A549 treated with GW870086 at 1 μM for 4 hours (cell line): ENCODE data around the gene TPST2. TPM values are rescaled to one million over a fixed set of nuclear protein-coding genes. Genes with fewer than 3 reads are reported as not detected.

Experiments
- total RNA-seq: library from RNA; stranded (reverse); fragments of 200-300 nt; extraction: Qiagen RNA extraction; gene quantifications from 5 replicates; pipeline ENCODE4 v1.2.3, GENCODE V29; 2022; ENCODE audit warnings: low read depth

TPST2 gene
- total RNA-seq, result 9.0 to 10.9 TPM (median 10.4 TPM) in 5 replicates

DNA sequence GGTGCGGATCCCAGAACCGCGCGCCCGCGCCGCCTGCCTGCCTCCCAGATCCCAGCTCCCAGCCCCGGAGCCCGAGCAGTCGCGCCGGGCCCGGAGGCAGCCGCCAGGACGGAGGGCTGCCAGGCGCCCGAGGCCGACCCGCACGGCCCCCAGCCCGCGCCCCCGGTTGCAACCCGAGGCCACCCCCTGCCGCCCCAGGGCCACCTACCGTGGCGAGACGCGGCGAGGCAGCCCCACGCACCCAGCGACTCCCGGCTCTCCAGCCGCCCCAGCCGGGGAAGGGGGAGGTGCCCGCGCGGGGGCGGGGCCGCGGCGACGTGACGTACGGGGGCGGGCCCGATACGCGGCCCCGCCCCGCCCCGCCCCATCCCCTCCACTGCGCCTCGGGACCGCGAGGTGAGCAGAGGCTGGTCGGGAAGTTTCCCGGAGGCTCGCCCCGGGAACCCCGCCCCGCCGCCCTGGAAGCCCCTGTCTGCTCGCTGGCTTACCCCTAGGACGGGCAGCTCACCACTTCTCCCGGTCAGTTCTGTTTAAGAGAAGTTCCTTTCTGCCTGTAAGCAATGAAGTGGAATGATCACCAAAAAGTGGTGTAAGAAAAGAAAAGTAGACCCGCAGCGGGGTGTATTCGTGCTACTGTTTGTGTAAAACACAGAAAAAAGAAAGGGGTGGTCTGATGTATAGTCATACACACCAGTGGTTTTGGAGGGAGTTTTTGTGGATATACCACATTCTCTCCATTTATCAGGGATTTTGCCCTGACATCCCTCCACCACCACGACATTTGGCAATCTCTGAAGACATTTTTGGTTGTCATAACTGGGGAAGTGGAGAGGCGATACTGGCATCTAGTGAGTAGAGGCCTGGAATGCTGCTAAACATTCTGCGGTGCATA lies at the start of gene TPST2:
Gene TPST2, minus strand, starts transcription at position 288 of the 892 bp plus-strand sequence. CDS start 48,502 bp downstream, outside the sequence.

DNA sequence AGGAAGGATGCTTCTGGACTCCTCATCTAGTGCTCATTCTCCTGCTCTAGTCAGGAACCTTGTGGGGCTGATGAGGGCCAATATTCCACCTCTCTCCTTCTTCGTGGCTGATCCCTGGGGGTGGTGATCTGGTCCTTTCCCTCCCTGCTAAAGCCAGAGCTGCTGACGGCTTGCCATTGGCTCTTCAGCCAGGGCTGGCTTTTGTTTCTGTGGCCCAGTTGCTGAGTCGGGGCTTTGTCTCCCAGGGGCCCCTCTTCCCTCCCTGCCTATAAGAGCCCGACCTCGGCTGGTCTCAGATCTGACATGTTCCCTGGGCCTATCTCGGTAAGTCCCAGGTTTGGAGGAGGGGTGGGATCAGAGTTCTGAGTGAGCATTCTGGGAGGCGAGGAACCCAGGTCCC lies 31.7 kb upstream of the TPST2 start, which contains the start of gene CRYBA4:
Gene CRYBA4, plus strand, starts transcription at position 301 of the 400 bp plus-strand sequence. CDS start 634 bp downstream, outside the sequence.

DNA sequence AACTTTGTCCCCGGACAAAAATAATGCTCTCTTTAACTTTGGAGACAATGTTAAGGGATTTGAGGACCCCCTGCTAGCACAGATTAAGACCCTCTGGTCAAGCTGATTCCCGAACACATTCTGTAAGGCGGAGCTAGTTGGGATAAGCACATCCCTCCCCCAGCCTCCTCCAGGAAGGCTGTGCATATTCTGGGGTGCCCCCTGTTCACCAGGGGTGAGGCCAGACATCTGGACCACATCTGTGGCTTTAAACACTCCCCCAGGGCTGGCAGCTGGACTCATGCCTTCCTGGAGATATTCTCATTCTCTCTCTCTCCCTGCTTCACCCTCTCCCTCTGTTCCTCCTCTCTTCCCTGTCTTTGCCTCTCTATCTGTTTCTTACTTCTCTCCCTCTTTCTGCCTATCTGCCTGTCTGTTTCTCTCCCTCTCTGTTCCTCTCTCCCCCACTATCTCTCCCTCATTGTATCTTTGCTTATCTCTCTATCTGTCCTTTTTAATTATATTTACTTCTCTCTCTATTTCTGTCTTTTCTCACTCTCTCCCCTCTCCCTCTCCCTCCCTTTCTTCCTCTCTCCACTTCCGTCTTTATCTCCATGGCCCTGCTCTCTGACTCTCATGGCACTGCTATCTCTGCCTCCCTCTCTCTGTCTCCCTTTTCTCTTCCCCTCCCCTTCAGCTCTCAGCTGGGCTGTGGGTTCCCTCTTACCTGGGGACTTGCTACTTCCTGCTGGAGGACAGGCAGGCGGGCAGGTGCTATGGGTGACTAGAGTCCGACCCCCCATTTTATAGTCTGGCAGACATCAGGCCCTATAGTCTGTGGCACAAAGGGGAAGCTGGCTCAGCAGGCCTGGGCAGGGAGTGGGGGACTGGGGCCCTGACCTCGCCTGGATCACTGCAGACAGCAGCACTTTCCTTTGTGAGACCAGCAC lies 27.6 kb upstream of the TPST2 start, which contains the start of gene CRYBB1:
Gene CRYBB1, minus strand, starts transcription at position 757 of the 929 bp plus-strand sequence. CDS start 1,708 bp downstream, outside the sequence.

DNA sequence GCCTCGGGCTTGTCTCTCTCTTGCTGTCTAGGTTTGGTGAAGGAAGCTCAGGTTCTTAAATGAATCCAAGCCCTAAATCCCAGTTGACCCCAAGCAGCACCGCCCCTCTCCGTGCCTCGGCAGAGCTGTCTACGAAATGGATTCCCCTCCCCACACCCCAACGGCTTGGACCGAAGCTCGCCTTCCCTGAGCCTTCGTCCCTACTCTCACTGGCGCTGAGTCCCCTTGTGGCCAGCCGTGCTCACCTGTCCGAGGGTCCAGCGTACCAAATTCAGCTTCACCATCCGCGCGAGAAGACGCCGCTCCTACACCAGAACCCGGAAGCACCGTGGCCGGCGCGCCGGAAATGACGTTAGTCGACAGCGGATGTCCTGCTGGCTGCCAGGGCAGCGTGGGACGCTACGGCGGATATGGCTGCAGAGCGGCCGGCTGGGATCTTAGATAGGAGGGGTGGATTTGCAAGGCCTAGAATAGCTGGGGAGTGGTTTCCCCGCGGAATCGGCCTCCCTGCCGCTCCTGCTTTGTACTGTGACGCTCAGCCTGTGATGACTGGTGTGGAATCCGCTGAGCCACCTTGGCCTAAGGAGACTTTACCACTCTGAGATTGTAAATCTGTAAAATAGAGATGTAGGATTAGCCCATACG lies 77.7 kb downstream of the TPST2 start, which contains the start of gene TFIP11:
Gene TFIP11, minus strand, starts transcription at position 325 of the 645 bp plus-strand sequence. CDS start 2,201 bp downstream, outside the sequence.

DNA sequence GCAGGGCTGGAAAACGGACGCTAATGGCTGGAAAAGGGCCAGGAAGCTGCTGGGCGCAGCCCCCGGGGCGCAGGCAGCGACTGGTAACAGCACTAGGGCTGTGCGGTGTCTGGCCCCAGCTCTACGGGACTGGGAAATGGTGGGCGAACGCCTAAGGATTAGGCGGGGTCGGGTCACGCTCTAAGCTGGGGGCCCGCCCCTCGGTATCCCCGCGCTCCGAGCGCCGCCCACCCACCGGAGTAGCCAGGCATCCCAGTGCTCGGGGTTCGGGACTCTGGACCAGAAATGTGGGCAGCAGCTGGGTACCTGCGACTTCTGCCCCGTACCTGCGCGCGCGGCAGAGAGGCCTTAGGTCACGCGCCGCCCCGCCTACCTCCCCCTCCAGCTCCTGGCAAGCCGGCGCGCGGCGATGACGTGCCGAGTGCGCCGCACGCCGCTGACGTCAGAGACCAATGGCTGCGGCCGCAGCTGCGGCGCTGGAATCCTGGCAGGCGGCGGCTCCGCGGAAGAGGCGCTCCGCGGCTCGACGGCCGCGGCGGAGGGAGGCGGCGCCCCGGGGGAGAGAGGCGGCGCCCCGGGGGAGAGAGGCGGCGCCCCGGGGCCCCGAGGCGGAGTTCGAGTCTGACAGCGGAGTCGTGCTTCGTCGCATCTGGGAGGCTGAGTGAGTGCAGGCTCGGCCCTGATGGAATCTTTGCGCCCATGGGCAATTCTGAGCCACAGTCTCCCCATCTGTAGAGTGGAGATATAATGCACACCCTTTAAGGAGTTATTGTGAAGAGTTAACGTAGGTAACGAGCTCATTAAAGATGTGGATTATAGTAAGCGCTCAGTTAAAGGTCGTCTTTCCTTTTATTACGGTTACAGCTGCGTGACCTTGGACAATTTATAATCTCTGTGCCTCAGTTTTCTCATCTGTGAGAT lies 106.2 kb downstream of the TPST2 start, which contains the start of the genes HPS4 and SRRD:
Gene HPS4, minus strand, starts transcription at position 345 of the 921 bp plus-strand sequence. CDS start 2,021 bp downstream, outside the sequence.
Gene SRRD, plus strand, starts transcription at position 439 of the 921 bp plus-strand sequence. Its CDS starts 14 bp downstream, at position 453.

Other genes with a start within 250 kb of the TPST2 start
- 1.1 to 1.2 TPM (median 1.1 TPM) in 5 replicates for gene ASPHD2, start 160.9 kb downstream of the TPST2 start, total RNA-seq
- 12.9 to 16.7 TPM (median 15.6 TPM) in 5 replicates for gene HPS4, start 106.3 kb downstream of the TPST2 start, total RNA-seq
- 20.6 to 23.3 TPM (median 22.9 TPM) in 5 replicates for gene SRRD, start 106.3 kb downstream of the TPST2 start, total RNA-seq
- 19.3 to 25.2 TPM (median 23.9 TPM) in 5 replicates for gene TFIP11, start 77.7 kb downstream of the TPST2 start, total RNA-seq
- not detected in 5 replicates for gene CRYBB1, start 27.9 kb upstream of the TPST2 start, total RNA-seq
- gene CRYBA4, start 31.8 kb upstream of the TPST2 start, total RNA-seq, result not detected in 5 replicates
- gene MIAT, start 67.5 kb upstream of the TPST2 start, total RNA-seq, result 0.22 to 0.32 TPM (median 0.23 TPM) in 5 replicates